IPS DF 6.9 (cell line): ENCODE data around the gene COL8A1.

Source experiments
- DNase-seq: peaks from one replicate; pipeline ENCODE4 v3.0.0-alpha.2; 2013; ENCODE audit warnings: low read depth, low spot score
- H3K27ac ChIP-seq: one replicate; pipeline ENCODE4 v1.5.1; 2013; ENCODE audit warnings: low read length, control low read depth
- H3K27me3 ChIP-seq: 2 replicates; pipeline ENCODE4 v1.6.1; 2013; ENCODE audit warnings: mild to moderate bottlenecking, low read length; ENCODE audit not compliant: control insufficient read depth, insufficient read depth
- H3K36me3 ChIP-seq: 2 replicates; pipeline ENCODE4 v1.6.1; 2013; ENCODE audit warnings: low read length; ENCODE audit not compliant: control insufficient read depth, insufficient read depth
- H3K4me1 ChIP-seq: 2 replicates; pipeline ENCODE4 v1.6.1; 2013; ENCODE audit warnings: low read length; ENCODE audit not compliant: control insufficient read depth, insufficient read depth
- H3K4me3 ChIP-seq: 2 replicates; pipeline ENCODE4 v1.5.1; 2013; ENCODE audit warnings: mild to moderate bottlenecking, low read length
- H3K9me3 ChIP-seq: 2 replicates; pipeline ENCODE4 v1.6.1; 2013; ENCODE audit warnings: low read length, inconsistent platforms; ENCODE audit not compliant: control insufficient read depth, insufficient read depth
- WGBS: extraction: QIAGEN DNeasy Blood & Tissue Kit; methylation state at CpG from one replicate; pipeline ENCODE4 v1.1.7; 2013; ENCODE audit warnings: mixed read lengths, missing lambda C conversion rate; ENCODE audit not compliant: insufficient read length, insufficient coverage; 5-methylcytosine and 5-hydroxymethylcytosine counted together

COL8A1 gene

GRCh38 chr3:99817047-99817436, 178.6 kb downstream of the COL8A1 start:
- Histone ChIP-seq H3K36me3 (no peaks in the 10 kb centered on the region), H3K4me3 (peak overlapping the region; percentile 90; the same call in 1 of the 2 replicates), H3K27ac (no peak overlapping the region), H3K4me1 (no peaks in the 10 kb centered on the region), H3K27me3 (no peaks in the 10 kb centered on the region), H3K9me3 (no peaks in the 10 kb centered on the region)
- DNase-seq, result no peak
- no CpG with 5 or more reads among the region's 15 CpGs for WGBS

DNA sequence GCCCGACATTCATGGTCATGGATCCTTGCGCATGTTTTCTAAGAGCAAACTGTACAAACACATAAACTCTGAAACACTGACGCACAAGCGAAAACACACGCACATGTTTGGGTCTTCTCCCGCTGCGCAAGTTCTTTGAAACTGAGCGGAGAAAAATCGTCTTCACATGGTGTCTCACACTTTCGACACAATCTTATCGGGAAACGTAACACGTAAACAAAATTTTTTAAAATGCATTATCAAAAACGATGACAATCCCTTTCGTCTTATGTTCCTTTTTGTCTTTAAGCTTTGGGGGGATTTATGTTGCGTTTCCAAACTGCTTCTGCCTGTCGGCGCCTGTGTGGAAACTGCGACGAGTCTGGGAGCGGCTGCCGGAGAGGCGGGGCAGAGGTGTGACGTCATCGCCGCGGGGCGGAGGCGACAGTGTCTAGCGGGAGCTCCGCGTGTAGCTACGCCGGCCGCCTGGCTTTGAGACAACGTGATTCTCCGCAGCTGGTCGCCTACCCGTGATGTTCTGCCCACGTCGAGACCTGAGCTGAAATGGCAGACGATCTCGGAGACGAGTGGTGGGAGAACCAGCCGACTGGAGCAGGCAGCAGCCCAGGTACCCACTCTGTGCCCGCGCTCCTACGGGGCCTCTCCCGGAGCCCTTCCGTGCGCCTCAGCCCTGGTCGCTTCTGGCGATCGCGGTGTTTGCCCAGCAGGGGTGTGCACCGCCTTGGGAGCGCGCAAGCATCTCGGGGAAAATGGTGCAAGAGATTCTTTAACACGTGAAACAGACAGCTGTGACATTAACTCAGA, 179.2 kb downstream of the COL8A1 start, which contains the start of gene CMSS1:
Gene CMSS1 (plus strand): TSS at position 426 of the 804 bp plus-strand sequence.
- H3K9me3 ChIP-seq, result no peaks in the 10 kb centered on the region
- H3K4me3 ChIP-seq, result peak within 1 kb of the TSS; percentile 90
- WGBS, result no CpG with 5 or more reads among the region's 60 CpGs
- H3K27ac ChIP-seq, result no peak within 1 kb of the TSS
- no peaks in the 10 kb centered on the region for H3K4me1 ChIP-seq
- DNase-seq, result peak; percentile 61
- H3K36me3 ChIP-seq, result no peaks in the 10 kb centered on the region
- H3K27me3 ChIP-seq, result no peaks in the 10 kb centered on the region

GRCh38 chr3:99818818-99819217, 180.4 kb downstream of the COL8A1 start:
- H3K27ac ChIP-seq, result no peak overlapping the region
- WGBS, result no CpG with 5 or more reads among the region's 2 CpGs
- no peak overlapping the region for H3K4me3 ChIP-seq
- no peaks in the 10 kb centered on the region for H3K36me3 ChIP-seq
- no peak for DNase-seq
- no peaks in the 10 kb centered on the region for H3K9me3 ChIP-seq
- H3K4me1 ChIP-seq, result no peaks in the 10 kb centered on the region
- H3K27me3 ChIP-seq, result no peaks in the 10 kb centered on the region

DNA sequence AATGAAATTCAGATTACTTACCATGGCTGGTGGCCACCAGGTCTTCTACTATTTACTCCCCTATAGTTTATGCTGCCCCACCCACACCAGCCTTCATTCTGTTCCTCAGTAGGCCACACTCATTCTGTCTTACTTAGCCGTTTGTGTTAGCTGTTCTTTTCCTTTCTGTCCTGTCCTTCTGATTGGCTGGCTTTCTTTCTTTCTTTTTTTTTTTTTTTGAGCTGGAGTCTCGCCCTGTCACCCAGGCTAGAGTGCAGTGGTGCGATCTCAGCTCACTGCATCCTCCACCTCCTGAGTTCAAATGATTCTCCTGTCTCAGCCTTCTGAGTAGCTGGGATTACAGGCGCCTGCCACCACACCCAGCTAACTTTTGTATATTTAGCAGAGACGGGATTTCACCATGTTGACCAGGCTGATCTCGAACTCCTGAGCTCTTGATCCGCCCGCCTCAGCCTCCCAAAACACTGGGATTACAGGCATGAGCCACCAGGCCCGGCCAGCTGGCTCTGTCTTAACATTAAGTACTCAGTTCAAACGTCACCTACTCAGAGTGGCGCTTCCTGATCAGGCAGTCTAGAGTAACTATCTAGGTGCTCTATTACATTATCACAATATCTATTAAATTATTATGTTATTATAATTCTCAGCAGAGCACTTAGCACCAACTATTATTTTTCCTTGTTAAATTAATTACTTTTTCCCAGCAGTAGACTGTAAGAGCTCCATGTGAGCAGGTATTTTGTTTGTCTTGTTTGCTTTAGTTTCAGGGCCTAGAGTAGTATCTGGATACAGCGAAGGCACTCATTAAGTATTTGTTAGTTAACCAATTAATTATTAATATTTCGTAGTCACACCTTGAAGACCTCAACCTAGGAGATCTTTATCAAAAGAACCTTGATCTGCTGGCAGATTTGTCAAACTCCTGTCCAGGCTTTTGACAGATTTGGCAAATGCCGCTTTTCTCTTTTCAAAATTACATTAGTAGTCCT, 185.6 kb downstream of the COL8A1 start:
- Histone ChIP-seq H3K4me1 (no peaks in the 10 kb centered on the region), H3K27me3 (no peaks in the 10 kb centered on the region), H3K9me3 (no peaks in the 10 kb centered on the region), H3K4me3 (no peak overlapping the region), H3K36me3 (no peaks in the 10 kb centered on the region), H3K27ac (no peak overlapping the region)
- no CpG with 5 or more reads among the region's 14 CpGs for WGBS
- DNase-seq, result no peak

DNA sequence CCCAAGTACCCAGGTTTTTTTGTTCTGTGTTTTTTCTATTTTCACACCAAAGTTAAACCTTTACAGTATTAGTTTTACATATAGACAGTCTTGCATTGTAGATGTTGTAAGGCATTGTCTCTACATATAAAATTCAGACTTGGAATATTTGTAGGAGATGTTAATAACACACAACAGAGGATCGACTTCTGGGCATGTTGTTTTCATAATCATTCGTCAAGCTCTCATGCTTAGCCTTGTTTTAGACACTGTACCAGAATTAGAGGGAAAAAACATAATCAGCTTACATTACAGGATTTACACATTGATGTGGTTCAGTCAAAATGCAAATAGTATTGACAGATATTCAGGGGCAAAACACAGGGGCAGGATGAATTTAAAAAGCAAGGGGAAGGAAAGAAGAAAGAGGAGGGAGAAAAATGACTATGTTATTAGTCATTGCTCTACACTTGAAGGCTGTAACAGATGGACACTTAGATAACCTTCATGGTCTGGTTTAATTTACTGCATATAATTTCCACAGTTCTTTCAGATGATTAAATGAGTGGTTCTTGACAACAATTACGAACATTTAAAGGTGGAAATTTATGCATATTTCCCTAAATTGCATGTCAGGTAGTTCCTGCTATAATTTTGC, 186.7 kb downstream of the COL8A1 start:
- Histone ChIP-seq H3K9me3 (no peaks in the 10 kb centered on the region), H3K36me3 (no peaks in the 10 kb centered on the region), H3K4me1 (no peaks in the 10 kb centered on the region), H3K27me3 (no peaks in the 10 kb centered on the region), H3K27ac (no peak overlapping the region), H3K4me3 (no peak overlapping the region)
- no peak for DNase-seq
- no CpG with 5 or more reads among the region's 3 CpGs for WGBS

DNA sequence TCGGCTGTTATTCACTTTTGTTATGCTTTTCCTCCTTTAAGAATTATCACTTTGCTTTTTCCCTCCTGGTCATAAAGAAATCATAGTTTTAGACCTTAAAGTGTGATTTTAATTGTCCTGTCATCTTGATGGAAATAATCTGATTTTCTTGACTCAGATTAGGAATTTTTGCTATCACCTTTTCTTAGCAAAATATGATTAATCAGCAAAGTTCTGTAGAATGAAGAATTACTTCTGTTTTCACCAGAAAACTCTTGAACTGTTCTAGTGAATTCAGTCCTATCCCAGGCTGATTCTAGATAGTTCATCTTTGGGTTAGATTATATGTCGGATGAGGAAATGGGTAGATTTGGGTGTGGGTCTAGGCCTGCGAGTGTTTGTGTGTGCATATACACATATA, 191.4 kb downstream of the COL8A1 start:
- no peak for DNase-seq
- Histone ChIP-seq H3K4me1 (peaks cover 2% of the 10 kb centered on the region; the same call in 1 of the 2 replicates), H3K36me3 (no peaks in the 10 kb centered on the region), H3K4me3 (no peak overlapping the region), H3K27me3 (no peaks in the 10 kb centered on the region), H3K27ac (no peak overlapping the region), H3K9me3 (no peaks in the 10 kb centered on the region)
- no CpG with 5 or more reads among the region's 3 CpGs for WGBS

GRCh38 chr3:99833617-99834205, 195.3 kb downstream of the COL8A1 start:
- Histone ChIP-seq H3K9me3 (no peaks in the 10 kb centered on the region), H3K27ac (no peak overlapping the region), H3K27me3 (no peaks in the 10 kb centered on the region), H3K36me3 (no peaks in the 10 kb centered on the region), H3K4me3 (no peak overlapping the region), H3K4me1 (peaks cover 2% of the 10 kb centered on the region; the same call in 1 of the 2 replicates)
- no CpG with 5 or more reads among the region's 4 CpGs for whole genome bisulfite sequencing
- DNase-seq, result no peak

GRCh38 chr3:99834211-99834957, 196.0 kb downstream of the COL8A1 start:
- H3K9me3 ChIP-seq, result no peaks in the 10 kb centered on the region
- no peaks in the 10 kb centered on the region for H3K36me3 ChIP-seq
- H3K4me3 ChIP-seq, result no peak overlapping the region
- H3K4me1 ChIP-seq, result peaks cover 2% of the 10 kb centered on the region; the same call in 1 of the 2 replicates
- no peak for DNase-seq
- WGBS, result no CpG with 5 or more reads among the region's 2 CpGs
- H3K27me3 ChIP-seq, result no peaks in the 10 kb centered on the region
- H3K27ac ChIP-seq, result no peak overlapping the region

DNA sequence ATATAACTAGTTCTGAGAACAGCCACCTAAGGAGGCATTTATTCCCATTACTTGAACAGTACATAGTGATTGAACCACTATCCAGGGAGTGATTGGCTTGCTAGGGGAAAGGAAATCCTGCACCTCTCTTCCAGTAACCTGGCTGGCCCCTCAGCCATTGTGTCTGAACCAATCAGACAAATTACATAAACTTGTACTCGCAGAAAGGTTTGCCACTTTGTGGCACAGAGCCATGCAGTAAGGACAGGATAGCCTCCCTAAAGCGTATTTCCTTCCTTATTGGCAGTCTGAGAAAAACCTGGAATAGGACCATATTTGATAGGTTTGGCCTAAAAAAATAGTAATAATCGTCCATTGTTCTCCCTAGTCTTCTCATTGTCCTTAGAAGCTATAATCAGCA, 198.3 kb downstream of the COL8A1 start:
- no peaks in the 10 kb centered on the region for H3K27me3 ChIP-seq
- no peaks in the 10 kb centered on the region for H3K36me3 ChIP-seq
- no peak overlapping the region for H3K4me3 ChIP-seq
- WGBS, result no CpG with 5 or more reads among the region's 3 CpGs
- H3K27ac ChIP-seq, result no peak overlapping the region
- H3K9me3 ChIP-seq, result no peaks in the 10 kb centered on the region
- no peak for DNase-seq
- H3K4me1 ChIP-seq, result peaks cover 2% of the 10 kb centered on the region; the same call in 1 of the 2 replicates
